ENCODE measurements around the gene CACNB2.

GRCh38 chr10:18144928-18145327 lies 4.7 kb downstream of the CACNB2 start:
- TF ChIP-seq SUZ12 (IDR thresholded peaks at IDR 0.05) (no peak), FOXA1 (IDR thresholded peaks at IDR 0.05) (no peak), SP1 (IDR thresholded peaks at IDR 0.05) (no peak), FOXM1 (IDR thresholded peaks at IDR 0.05; ENCODE audit: borderline replicate concordance) (no peak)
